Erythroblast (primary cell): ENCODE results near the gene GPA33.

Experiments used
- DNase-seq, 2 experiments: peaks; one replicate each; lab custom pipeline; 2025; lab: John Stamatoyannopoulos, UW
- GATA1 ChIP-seq: IDR thresholded peaks from 2 replicates; pipeline ENCODE4 v1.6.1; 2011; ENCODE audit warnings: low read depth, mild to moderate bottlenecking, control low read depth, low read length, moderate library complexity
- POLR2A ChIP-seq: IDR thresholded peaks from 2 replicates; pipeline ENCODE4 v1.6.1; 2011; ENCODE audit warnings: mild to moderate bottlenecking, low read length

Gene GPA33

DNA sequence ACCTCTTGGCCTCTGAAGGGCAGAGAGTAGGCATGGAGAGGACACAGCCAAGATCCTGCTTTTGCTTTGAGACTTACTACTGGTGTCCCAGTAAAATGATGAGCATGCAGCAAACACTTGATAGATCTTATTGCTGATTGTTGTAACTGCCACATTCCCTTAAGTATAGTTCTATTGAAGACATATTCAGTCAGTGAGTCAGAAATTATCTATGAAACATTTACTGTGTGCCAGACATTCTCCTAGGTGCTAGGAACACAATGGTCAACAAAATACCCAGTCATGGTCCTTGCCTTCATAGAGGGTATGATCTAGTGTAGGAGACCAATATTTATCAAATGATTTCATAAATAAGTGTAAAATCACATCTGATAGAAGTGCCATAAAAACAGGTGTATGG, 17.3 kb upstream of the GPA33 start:
- no peak for TF ChIP-seq POLR2A
- no peak for TF ChIP-seq GATA1
- DNase-seq = no peak

DNA sequence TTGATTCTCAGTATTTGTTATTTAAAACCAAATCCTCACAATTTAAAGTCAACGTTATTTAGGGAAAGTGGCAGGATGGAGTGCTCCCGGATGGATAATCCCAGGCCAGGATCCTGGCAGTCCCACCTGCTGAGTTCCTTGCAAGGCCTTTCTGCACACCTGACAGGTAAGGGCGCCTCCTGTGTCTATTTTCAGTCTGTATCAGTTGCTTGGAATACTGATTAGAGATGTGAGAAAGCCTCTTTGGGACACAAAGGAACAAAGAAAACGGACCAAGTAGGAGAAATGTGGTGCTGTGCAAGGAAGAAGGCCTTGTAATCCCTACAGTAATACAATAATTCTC, 15.9 kb upstream of the GPA33 start:
- DNase-seq = no peak
- TF ChIP-seq POLR2A (no peak), GATA1 (no peak)

DNA sequence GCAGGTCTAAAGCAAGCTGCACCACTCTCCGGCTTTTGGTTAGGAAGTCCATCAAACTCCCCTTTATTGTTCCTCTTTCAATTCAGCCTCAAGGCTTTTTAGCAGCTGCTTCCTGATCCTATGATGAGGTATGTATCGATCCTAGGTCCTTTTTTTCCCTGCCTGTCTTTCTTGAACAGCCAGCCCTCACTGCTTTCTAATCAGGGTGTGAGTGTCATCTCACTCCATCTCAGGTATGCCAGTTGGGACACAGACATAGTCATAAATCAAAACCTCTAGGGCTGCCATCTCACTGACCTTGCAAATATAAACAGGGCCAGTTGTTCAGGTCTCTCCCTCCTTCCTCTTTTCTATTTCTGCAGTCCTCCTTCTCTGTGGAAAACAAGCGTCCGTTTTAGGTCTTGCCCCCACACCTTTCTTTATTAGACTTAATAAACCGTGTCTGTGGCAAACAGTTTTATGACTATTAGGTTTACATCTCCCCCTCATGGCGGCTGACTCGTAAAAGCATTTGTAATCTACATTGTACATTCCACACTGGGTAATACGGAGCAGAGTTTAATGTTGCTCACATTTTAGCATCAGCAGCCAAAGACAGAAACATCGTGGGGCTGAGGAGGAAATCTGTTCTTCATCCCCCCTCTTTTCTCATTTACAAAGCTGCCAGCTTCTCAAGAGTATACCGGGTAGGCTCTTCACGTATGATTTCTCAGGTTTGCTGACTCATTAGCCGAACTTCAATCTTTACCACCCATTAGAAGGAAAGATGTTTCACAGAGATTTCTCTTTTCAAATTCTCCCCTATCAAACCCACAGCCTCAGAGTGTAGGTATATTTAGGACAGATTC, 15.3 kb upstream of the GPA33 start:
- DNase-seq = no peak
- TF ChIP-seq GATA1 (no peak), POLR2A (no peak)

DNA sequence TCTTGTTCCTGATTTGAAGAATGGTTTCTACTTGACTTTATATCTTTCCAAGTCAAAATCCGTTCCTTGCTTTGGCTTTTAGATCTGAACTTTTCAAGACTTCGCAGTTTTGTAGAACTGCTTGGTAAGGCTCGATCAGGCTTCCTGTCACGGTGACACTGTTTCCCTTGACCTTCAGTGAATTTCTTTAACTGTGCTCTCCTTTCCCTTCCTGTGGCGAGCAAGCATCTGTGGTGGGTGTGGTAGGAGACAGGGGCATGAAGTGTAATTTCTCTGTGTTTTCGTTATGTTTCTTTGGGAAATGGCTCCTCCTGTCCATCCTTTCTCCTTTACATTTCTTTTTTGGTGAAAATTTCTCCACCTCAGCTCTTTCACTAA, 14.1 kb upstream of the GPA33 start:
- DNase-seq = no peak
- no peak for TF ChIP-seq POLR2A
- no peak for TF ChIP-seq GATA1

DNA sequence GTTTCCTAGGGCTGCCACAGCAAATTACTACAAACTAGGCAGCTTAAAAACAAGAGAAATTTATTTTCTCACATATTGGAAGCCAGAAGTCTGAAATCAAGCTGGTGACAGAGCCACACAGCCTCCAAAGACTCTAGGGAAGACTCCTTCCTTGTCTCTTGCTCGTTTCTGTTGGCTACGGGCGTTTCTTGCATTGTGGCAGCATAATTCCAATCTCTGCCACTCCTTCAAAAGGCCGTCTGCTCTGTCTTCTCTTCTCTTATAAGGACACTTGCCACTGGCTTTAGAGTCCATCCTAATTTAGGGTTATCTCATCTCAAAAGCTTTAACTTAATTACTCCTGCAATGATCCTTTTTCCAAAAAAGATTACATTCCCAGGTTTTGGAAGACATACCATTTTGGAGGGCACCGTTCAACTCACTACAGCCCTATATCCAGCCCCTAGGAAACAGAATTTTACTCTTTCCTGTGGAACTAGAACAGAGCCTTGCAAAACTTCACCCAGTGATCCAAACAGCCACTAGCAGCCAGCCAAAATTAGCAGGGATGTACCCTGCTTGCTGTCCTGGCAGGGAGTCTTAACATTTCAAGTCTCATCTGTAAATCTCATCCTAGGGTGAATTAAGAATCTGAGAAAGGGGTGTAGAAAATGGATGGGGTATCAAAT, 12.9 kb upstream of the GPA33 start:
- no peak for TF ChIP-seq POLR2A
- no peak for TF ChIP-seq GATA1
- DNase-seq = no peak

DNA sequence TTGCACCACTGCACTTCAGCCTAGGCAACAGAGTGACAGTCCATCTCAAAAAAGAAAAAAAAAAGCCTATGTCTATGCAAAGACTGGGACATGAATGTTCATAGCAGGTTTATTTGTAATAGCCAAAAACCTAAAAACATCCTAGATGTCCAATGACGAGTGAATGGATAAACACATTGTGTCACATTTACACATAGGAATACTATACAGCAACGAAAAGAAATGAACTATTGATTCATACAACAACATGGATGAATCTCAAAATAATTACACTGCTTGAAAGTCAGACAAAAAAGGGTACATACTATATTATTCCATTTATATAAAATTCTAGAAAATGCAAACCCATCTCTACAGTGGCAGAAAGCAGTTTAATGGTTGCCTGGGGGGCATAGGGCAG, 11.6 kb upstream of the GPA33 start:
- TF ChIP-seq GATA1 (no peak), POLR2A (no peak)
- DNase-seq = no peak

DNA sequence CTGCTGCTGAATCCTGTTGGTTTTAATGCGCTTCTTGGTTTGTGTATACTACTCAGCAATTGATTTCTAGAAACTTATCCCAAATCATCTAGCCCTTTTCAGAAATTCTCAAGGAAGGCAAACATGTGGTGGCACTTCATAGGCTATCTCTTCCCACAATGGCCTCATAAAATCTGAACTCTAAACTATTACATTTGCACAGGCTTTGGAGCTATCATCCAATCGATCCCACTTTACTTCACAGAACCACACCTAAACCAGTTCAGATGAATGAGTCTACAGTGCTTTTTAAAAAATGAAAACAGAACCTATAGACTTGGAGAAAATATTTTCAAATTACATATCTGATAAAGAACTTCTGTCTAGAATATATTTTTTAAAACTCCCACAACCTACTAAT, 10.6 kb upstream of the GPA33 start:
- DNase-seq = no peak
- TF ChIP-seq GATA1 (no peak), POLR2A (no peak)

DNA sequence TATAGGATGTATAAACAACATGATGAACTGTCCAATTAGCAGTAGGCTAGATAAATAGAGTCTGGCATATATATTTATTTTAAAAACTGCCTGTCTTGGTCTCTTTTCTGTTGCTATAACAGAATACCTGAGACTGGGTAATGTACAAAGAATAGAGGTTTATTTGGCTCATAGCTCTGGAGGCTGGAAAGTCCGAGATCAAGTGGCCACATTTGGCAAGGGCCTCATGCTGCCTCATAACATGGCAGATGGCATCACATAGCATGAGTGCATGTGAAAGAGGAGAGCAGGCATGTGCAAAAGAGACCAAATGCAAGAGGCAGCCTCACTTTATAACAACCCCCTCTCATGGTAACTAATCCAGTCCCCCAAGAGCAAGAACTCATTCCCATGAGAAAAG, 9.7 kb upstream of the GPA33 start:
- no peak for DNase-seq
- TF ChIP-seq GATA1 (no peak), POLR2A (no peak)

DNA sequence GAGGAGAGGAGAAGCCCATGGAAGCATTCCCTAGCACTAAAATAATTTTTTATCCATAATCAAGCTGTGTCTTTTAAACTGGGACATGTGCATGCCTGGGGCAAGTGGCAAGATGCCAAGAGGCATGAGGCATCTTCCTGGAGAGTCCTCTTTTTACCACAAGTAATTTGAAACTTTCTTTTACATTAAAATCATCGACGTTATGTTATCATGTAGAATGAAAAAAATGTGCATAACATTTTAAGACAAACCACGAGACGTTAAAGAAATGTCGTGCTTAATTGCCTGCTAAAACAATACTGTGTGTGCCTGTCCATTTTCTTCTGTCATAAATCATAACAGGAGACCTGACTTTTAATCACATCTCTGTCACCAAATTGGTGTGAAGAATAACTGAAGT, 5.2 kb upstream of the GPA33 start:
- TF ChIP-seq GATA1 (no peak), POLR2A (no peak)
- no peak for DNase-seq

DNA sequence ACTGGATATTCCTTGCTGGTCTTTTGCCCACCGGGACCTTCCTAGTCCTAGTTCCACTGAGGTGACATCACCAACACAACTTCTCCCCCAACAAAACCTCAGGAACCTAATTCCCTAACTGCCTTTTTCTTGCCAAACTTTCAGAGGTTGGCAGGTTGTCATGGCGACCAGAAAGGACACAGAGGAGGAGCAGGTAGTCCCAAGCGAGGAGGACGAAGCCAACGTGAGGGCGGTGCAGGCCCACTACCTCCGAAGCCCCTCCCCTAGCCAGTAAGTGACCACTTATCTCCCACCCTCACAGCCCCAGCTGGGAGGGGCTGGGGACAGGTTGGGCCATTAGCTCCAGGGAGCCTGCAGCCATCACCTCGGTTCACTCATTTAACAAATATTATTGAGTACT, 4.5 kb upstream of the GPA33 start:
- no peak for DNase-seq
- TF ChIP-seq POLR2A = no peak
- no peak for TF ChIP-seq GATA1

DNA sequence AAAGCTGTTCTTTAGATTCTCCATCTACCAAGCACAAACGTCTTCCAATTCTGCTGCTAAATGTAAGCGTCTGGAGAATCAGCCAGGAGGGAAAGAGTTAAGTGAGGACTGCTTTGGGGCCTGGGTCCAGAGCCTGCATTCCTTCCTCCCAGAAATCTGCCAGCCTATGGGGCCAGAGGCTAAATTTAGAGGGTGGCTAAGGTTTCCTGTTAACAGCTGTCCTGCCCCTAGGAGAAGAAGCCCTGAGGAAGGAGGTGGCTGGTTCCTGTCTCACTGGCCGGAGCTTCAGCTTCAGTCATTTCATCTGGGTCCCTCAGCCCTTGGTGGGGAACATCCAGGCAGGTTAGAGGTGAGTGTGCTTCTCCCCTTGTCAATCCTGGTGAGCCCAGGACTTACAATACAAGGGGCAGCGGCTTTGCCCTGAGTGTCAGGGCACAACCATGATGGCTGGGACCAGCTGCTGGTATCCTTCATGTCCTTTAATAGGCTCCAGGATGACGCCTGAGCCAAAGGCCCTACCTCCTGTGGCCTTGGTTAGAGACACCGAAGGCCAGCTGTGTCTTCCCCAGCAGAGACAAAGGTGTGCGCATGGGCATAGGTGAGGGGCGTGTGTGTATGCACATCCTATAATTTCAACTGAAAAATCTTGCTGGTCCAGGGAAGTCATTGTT, 3.8 kb upstream of the GPA33 start, which contains the start of gene STYXL2:
STYXL2 (plus strand) TSS at position 230 of the 671 bp plus-strand sequence. CDS start 775 bp downstream, outside the sequence.
- TF ChIP-seq GATA1 (no peak), POLR2A (no peak)
- DNase-seq = no peak

DNA sequence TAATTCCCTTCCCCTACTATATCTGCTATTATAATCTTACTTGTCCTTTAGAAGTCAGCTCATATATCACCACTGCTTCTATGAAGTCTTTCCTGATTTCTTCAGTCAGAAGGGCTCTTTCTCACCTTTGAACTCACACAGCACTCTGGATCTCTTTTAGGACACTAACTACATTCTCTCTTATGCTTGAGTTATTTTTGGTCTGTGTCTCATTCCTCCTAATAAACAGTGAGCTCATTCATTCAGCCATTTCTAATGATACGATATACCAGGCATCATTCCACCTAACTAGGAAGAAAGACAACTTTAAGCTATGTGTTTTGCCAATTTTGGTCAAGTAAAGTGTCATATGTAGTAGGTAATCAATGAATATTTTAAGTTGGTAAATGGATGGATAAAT, 2.5 kb upstream of the GPA33 start:
- DNase-seq = no peak
- TF ChIP-seq POLR2A (no peak), GATA1 (no peak)

DNA sequence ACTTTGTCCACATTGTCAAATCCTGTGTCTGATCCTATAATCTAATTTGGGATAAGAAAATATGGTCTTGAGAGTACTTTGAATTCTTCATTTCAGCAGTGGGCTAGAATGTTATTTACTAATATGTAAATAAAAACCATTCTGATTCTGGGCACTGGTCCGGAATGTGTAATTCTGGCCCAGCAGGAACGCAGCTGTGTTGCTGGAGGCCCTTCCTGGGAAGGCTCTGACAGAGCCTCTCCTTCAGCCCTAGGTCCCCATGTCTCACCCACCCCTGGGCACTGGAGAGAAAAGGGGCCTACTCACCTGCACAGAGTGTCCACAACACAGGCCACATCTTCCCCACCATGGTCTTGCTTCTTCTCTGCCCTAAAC, 251 bp downstream of the GPA33 start:
- no peak for DNase-seq
- TF ChIP-seq GATA1 = no peak
- TF ChIP-seq POLR2A = no peak

DNA sequence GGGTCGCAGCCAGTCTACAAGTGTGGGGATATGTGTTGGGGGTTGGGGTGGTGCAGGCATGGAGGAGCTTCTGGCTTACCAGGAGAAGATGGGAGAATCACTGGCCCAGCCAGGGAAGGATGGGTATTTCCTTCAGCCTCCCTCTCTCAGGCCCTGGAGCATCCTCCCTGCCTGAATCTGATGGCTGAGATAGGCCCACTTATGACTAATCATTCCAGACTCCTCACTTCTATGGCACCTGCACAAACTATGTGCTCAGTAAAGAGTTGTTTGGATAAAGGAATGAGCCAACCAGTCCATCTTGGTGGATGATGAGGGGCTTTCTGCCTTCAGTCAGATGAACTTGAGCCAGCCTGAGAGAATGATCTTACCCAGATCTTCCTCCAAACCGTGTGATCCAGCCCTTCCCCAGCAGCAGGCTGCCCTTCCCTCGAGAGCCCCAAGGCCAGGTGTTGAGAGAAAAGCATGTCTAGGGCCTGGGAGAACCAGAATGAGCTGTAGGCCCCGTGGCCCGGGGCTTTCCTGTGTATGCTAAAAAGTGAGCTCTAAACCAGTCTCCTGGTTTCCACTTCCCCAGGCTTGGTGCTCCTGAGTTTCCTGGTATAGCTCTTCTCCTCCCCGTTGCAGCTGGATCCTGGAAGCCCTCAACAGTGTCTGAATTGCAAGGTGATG, 1.3 kb downstream of the GPA33 start:
- DNase-seq = no peak
- TF ChIP-seq GATA1 (no peak), POLR2A (no peak)

DNA sequence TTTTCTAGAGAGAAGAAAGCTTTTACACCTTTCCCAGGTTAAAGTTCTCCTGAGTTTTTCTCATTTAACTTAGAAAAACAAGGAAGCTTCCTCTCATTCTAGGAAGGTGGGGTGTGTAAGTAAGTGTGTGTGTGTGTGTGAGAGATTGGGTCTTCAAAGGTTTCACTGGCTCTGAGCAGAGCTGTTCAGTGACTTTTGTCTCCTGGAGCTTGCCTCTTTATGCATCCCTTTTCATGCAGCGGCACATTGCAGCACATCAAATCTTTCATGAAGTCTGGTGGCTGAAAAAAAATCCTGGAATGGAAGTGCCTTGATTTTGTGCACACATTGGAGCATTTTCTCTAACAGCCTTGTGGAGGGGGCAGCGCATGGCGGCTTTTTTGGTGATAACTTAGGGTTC, 3.4 kb downstream of the GPA33 start:
- TF ChIP-seq POLR2A (no peak), GATA1 (no peak)
- no peak for DNase-seq

DNA sequence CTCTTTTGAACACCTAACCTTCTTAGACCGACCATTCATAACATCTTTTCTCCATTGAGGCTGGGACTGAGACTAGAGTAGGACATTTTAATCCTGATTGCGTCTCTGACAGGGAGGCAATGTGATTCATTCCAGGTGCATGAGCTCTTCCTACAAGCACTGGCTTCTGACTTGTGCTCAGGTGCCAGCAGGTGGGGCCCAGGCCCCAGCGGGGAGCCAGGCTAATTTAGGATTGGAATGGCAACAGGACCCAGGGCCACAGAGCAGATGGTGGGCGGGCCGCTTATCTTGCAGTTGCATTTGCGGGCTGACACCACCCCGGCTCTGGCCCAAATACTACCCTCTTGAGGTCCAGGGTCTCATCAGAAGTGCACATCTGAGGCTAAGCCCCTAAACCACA, 4.1 kb downstream of the GPA33 start:
- no peak for DNase-seq
- TF ChIP-seq POLR2A = no peak
- TF ChIP-seq GATA1 = no peak
